Measurements from ENCODE around the gene MMP19. TPM values are rescaled to one million over a fixed set of nuclear protein-coding genes. Genes with fewer than 3 reads are reported as not detected.

Gene MMP19
- total RNA-seq, 4 donors from 2014 or later, result 3.3 to 44.6 (median 5.2) TPM

DNA sequence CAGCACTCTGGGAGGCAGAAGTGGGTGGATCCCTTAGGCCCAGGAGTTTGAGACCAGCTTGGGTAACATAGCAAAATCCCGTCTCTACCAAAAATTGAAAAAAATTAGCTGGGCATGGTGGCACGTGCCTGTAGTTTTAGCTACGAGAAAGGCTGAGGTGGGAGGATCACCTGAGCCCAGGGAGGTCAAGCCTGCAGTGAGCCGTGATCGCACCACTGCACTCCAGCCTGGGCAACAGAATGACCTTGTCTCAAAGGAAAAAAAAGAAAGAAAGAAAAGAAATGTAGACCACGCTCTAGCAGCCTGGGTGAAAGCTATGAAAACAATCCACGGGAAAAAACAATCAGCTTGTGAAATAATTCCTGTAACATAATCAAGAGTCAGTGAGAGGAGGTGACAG, 54.2 kb downstream of the MMP19 start:
- Histone ChIP-seq H3K4me3 (no peak overlapping the region), H3K4me1 (no peaks in the 10 kb centered on the region), H3K27me3 (no peaks in the 10 kb centered on the region), H3K27ac (no peak overlapping the region), H3K9me3 (no peaks in the 10 kb centered on the region), H3K36me3 (peaks cover 0 to 83% (median 4%) of the 10 kb centered on the region in 3 donors)
- no peak for TF ChIP-seq POLR2A (IDR thresholded peaks at IDR 0.05)
- TF ChIP-seq, protein P1, sequence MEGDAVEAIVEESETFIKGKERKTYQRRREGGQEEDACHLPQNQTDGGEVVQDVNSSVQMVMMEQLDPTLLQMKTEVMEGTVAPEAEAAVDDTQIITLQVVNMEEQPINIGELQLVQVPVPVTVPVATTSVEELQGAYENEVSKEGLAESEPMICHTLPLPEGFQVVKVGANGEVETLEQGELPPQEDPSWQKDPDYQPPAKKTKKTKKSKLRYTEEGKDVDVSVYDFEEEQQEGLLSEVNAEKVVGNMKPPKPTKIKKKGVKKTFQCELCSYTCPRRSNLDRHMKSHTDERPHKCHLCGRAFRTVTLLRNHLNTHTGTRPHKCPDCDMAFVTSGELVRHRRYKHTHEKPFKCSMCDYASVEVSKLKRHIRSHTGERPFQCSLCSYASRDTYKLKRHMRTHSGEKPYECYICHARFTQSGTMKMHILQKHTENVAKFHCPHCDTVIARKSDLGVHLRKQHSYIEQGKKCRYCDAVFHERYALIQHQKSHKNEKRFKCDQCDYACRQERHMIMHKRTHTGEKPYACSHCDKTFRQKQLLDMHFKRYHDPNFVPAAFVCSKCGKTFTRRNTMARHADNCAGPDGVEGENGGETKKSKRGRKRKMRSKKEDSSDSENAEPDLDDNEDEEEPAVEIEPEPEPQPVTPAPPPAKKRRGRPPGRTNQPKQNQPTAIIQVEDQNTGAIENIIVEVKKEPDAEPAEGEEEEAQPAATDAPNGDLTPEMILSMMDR (IDR thresholded peaks at IDR 0.05), result no peak
- DNase-seq, result no peak

Other genes starting within 250 kb of the MMP19 start
- gene OR10P1, start 206.0 kb downstream of the MMP19 start, total RNA-seq, result not detected
- gene ITGA7, start 135.0 kb downstream of the MMP19 start, total RNA-seq, result 10 to 100 TPM; 13.1 to 29.0 (median 27.0) TPM
- 100 to 1,000 TPM in 3 of 4 donors, 10 to 100 TPM in 1; 72.6 to 332 (median 248) TPM for gene BLOC1S1, start 126.9 kb downstream of the MMP19 start, total RNA-seq
- 100 to 1,000 TPM in 1 of 4 donors, 10 to 100 TPM in 3; 47.0 to 113 (median 90.9) TPM for gene RDH5, start 122.5 kb downstream of the MMP19 start, total RNA-seq
- gene CD63, start 113.9 kb downstream of the MMP19 start, total RNA-seq, result 100 to 1,000 TPM; 139 to 433 (median 351) TPM
- gene GDF11, start 99.8 kb downstream of the MMP19 start, total RNA-seq, result 10 to 100 TPM in 1 of 4 donors, 1 to 10 TPM in 1, under 1 TPM in 2; 0.35 to 14.9 (median 1.1) TPM
- gene SARNP, start 25.2 kb downstream of the MMP19 start, total RNA-seq, result 10 to 100 TPM; 21.9 to 60.2 (median 44.9) TPM
- 10 to 100 TPM in 3 of 4 donors, 1 to 10 TPM in 1; 5.0 to 31.2 (median 24.2) TPM for gene ORMDL2, start 24.9 kb downstream of the MMP19 start, total RNA-seq
- gene DNAJC14, start 13.3 kb downstream of the MMP19 start, total RNA-seq, result 10 to 100 TPM; 35.4 to 43.4 (median 43.0) TPM
- 10 to 100 TPM; 49.1 to 63.7 (median 52.4) TPM for gene PYM1, start 85.0 kb upstream of the MMP19 start, total RNA-seq
- 100 to 1,000 TPM; 181 to 447 (median 331) TPM for gene DGKA, start 88.2 kb upstream of the MMP19 start, total RNA-seq
- gene PMEL, start 123.1 kb upstream of the MMP19 start, total RNA-seq, result 1 to 10 TPM; 2.5 to 10.0 (median 3.0) TPM
- 10 to 100 TPM in 3 of 4 donors, 1 to 10 TPM in 1; 7.7 to 55.3 (median 13.4) TPM for gene CDK2, start 123.9 kb upstream of the MMP19 start, total RNA-seq
- gene RAB5B, start 131.1 kb upstream of the MMP19 start, total RNA-seq, result 10 to 100 TPM; 70.7 to 96.6 (median 84.2) TPM
- 10 to 100 TPM; 16.5 to 38.9 (median 27.0) TPM for gene SUOX, start 154.3 kb upstream of the MMP19 start, total RNA-seq
- gene IKZF4, start 178.1 kb upstream of the MMP19 start, total RNA-seq, result 1 to 10 TPM; 2.8 to 7.4 (median 3.6) TPM
- 1,000 to 10,000 TPM in 1 of 4 donors, 100 to 1,000 TPM in 3; 564 to 1,937 (median 779) TPM for gene RPS26, start 199.0 kb upstream of the MMP19 start, total RNA-seq
- gene ERBB3, start 237.2 kb upstream of the MMP19 start, total RNA-seq, result 100 to 1,000 TPM in 3 of 4 donors, 10 to 100 TPM in 1; 61.9 to 532 (median 451) TPM

Measured in Peyer's patch (tissue), 4 donors.